GM12878 (cell line): ENCODE data around the gene DLEC1. TPM values are rescaled to one million over a fixed set of nuclear protein-coding genes. Genes with fewer than 3 reads are reported as not detected.
A peak's percentile ranks its signal among the peaks of the same experiment; 100 is the strongest.

Source experiments
- ATAC-seq: fragments of 200-7000 bp; cut with Tn5 transposase; 3 replicates; pipeline ENCODE4 v1.9.1; 2020; ENCODE audit warnings: mild to moderate bottlenecking, moderate library complexity
- BruUV-seq: library from RNA; stranded (reverse); fragments of 400-500 nt; replicated peaks from 2 replicates; lab custom pipeline; 2021; lab: Mats Ljungman, UMichigan
- CTCF ChIA-PET: fragments of 300-600 bp; sonication (Branson Sonifier 250); formaldehyde crosslinking; extraction: SDS; loops from one replicate; lab custom pipeline; 2021; ENCODE audit warnings: inconsistent platforms; lab: Yijun Ruan, JAX
- POLR2A ChIA-PET: fragments of 350-600 bp; formaldehyde crosslinking; extraction: SDS; loops from one replicate; lab custom pipeline; 2021; ENCODE audit warnings: inconsistent platforms; lab: Charles Lee
- RAD21 ChIA-PET: fragments of 300-600 bp; sonication (Branson Sonifier 250); formaldehyde crosslinking; loops from one replicate; lab custom pipeline; 2023; ENCODE audit warnings: antibody characterized with exemption; ENCODE audit not compliant: unreplicated experiment; lab: Charles Lee
- SMC1A ChIA-PET: fragments of 300-600 bp; sonication (Branson Sonifier 250); formaldehyde crosslinking; loops from one replicate; lab custom pipeline; 2023; ENCODE audit not compliant: unreplicated experiment, uncharacterized antibody; lab: Charles Lee
- DNase-seq: peaks from one replicate; pipeline ENCODE4 v3.0.0-alpha.2; 2011; ENCODE audit warnings: low read depth, low spot score
- FAIRE-seq: peaks from 3 replicates; lab custom pipeline; 2011; peaks lifted over from hg19 to GRCh38; lab: Jason Lieb, UNC
- H2AFZ ChIP-seq: 2 replicates; pipeline ENCODE4 v1.6.0; 2011; ENCODE audit warnings: low read depth, low read length, control low read depth; ENCODE audit not compliant: control insufficient read depth
- H3K27ac ChIP-seq: 2 replicates; pipeline ENCODE4 v1.5.1; 2011; ENCODE audit warnings: control low read depth; ENCODE audit not compliant: control insufficient read depth, insufficient read depth
- H3K27me3 ChIP-seq, 2 experiments: replicated peaks in 1 of 2; 2 replicates each; pipeline versions ENCODE4 v1.6.0 to v1.6.1; 2011; ENCODE audit warnings: low read length in 1 of 2; ENCODE audit not compliant: control insufficient read depth in 2 of 2, insufficient read depth in 2 of 2
- H3K36me3 ChIP-seq, 2 experiments: 2 replicates each; pipeline ENCODE4 v1.5.1; 2011; ENCODE audit warnings: low read length in 1 of 2; ENCODE audit not compliant: control insufficient read depth in 2 of 2, insufficient read depth in 2 of 2
- H3K4me1 ChIP-seq: 2 replicates; pipeline ENCODE4 v1.6.1; 2011; ENCODE audit warnings: mild to moderate bottlenecking, low read length, moderate library complexity, mixed read lengths; ENCODE audit not compliant: control insufficient read depth, insufficient read depth
- H3K4me2 ChIP-seq: 2 replicates; pipeline ENCODE4 v1.6.0; 2011; ENCODE audit warnings: control low read depth; ENCODE audit not compliant: control insufficient read depth, insufficient read depth
- H3K4me3 ChIP-seq: fragments of 200-600 bp; sonication (generic); 2 replicates; pipeline ENCODE4 v1.5.1; 2016
- H3K79me2 ChIP-seq: 2 replicates; pipeline ENCODE4 v1.6.0; 2011; ENCODE audit warnings: low read length; ENCODE audit not compliant: control insufficient read depth, insufficient read depth
- H3K9ac ChIP-seq: 2 replicates; pipeline ENCODE4 v1.8.0; 2011; ENCODE audit warnings: low read length, control low read depth, mixed read lengths; ENCODE audit not compliant: control insufficient read depth, insufficient read depth
- H3K9me3 ChIP-seq: replicated peaks from 3 replicates; pipeline ENCODE4 v1.5.1; 2011; ENCODE audit warnings: mild to moderate bottlenecking, low read length; ENCODE audit not compliant: control insufficient read depth, insufficient read depth
- H4K20me1 ChIP-seq: 2 replicates; pipeline ENCODE4 v1.6.0; 2011; ENCODE audit not compliant: control insufficient read depth, insufficient read depth
- BCL3 ChIP-seq: IDR thresholded peaks from 2 replicates; pipeline ENCODE4 v1.6.1; 2011; ENCODE audit warnings: borderline replicate concordance, low read depth, mild to moderate bottlenecking, moderate library complexity, low read length; ENCODE audit not compliant: insufficient read depth, poor library complexity, severe bottlenecking
- BHLHE40 ChIP-seq, 2 experiments: fragments of 450-650 bp in 1 of 2; IDR thresholded peaks; 2 replicates each; pipeline ENCODE4 v1.6.1; 2011 to 2017; ENCODE audit warnings: low read depth in 2 of 2, borderline replicate concordance in 1 of 2, improper control_type of control experiment in 1 of 2, low read length in 1 of 2, mild to moderate bottlenecking in 1 of 2
- JUND ChIP-seq: IDR thresholded peaks from 2 replicates; pipeline ENCODE4 v1.6.1; 2012; ENCODE audit warnings: low read depth, mild to moderate bottlenecking, low read length, improper control_type of control experiment, moderate library complexity
- MTA2 ChIP-seq: fragments of 450-650 bp; IDR thresholded peaks from 2 replicates; pipeline ENCODE4 v1.6.1; 2016; ENCODE audit warnings: low read depth, mild to moderate bottlenecking, moderate library complexity
- NFXL1 ChIP-seq: fragments of 450-650 bp; IDR thresholded peaks from 2 replicates; pipeline ENCODE4 v1.6.1; 2017; ENCODE audit warnings: antibody characterized with exemption, mild to moderate bottlenecking, borderline replicate concordance
- NR2C2 ChIP-seq: IDR thresholded peaks from 2 replicates; pipeline ENCODE4 v1.6.1; 2011; ENCODE audit warnings: borderline replicate concordance, low read depth; ENCODE audit not compliant: control insufficient read depth, insufficient read length
- NR2F1 ChIP-seq: fragments of 450-650 bp; conservative IDR thresholded peaks from 2 replicates; pipeline ENCODE4 v1.6.1; 2017; ENCODE audit warnings: mild to moderate bottlenecking
- SMARCA5 ChIP-seq: fragments of 450-650 bp; IDR thresholded peaks from 2 replicates; pipeline ENCODE4 v1.6.1; 2017; ENCODE audit warnings: mild to moderate bottlenecking
- STAT3 ChIP-seq: IDR thresholded peaks from 2 replicates; pipeline ENCODE4 v1.6.1; 2011; ENCODE audit warnings: low read depth, low read length, improper control_type of control experiment
- TARDBP ChIP-seq: IDR thresholded peaks from 2 replicates; pipeline ENCODE4 v1.6.1; 2016; ENCODE audit warnings: borderline replicate concordance
- ZBTB33 ChIP-seq: fragments of 450-650 bp; IDR thresholded peaks from 2 replicates; pipeline ENCODE4 v1.6.1; 2017; ENCODE audit warnings: mild to moderate bottlenecking
- ZNF24 ChIP-seq: fragments of 450-650 bp; IDR thresholded peaks from 2 replicates; pipeline ENCODE4 v1.6.1; 2017; ENCODE audit warnings: antibody characterized with exemption, mild to moderate bottlenecking
- WGBS: methylation state at CpG from one replicate; pipeline ENCODE4 v1.1.6; 2016; ENCODE audit warnings: low lambda C conversion rate; ENCODE audit not compliant: insufficient replicate concordance, insufficient coverage; ENCODE audit errors: missing lambda C conversion rate; 5-methylcytosine and 5-hydroxymethylcytosine counted together
- in situ Hi-C: fragments of 300-500 bp; cut with MboI; formaldehyde crosslinking; loops from 9 replicates; pipeline ENCODE4 v1.14.3; 2018; ENCODE audit warnings: mixed read lengths
- intact Hi-C: fragments of 100-400 bp; cut with micrococcal nuclease; formaldehyde crosslinking; loops from one replicate; pipeline ENCODE4 v1.14.2; 2022; ENCODE audit not compliant: unreplicated experiment
- polyA plus RNA-seq, 11 experiments: library from polyadenylated mRNA; depleted of rRNA in 4 of 11; unstranded in 6 of 11; stranded (reverse) in 5 of 11; fragments of >200 nt; fragmentation: Nextera tagmentation in 4 of 11; fragmentation: Illumina TruSeq in 1 of 11; extraction: Ambion mirVana in 4 of 11; extraction: Trizol in 1 of 11; gene quantifications; 1 replicate in 1 of 11; 2 replicates in 10 of 11; pipeline versions ENCODE4 v1.2.1 to v1.2.3, GENCODE V29; 2011 to 2016; ENCODE audit warnings: inconsistent platforms in 2 of 11, missing spikeins in 2 of 11, low read depth in 1 of 11
- total RNA-seq, 4 experiments: library from RNA; depleted of rRNA in 3 of 4; stranded (reverse); fragments of >200 nt in 3 of 4; fragmentation: Illumina TruSeq in 1 of 4; extraction: Trizol in 1 of 4; gene quantifications; 2 replicates each; pipeline versions ENCODE4 v1.2.1 to v1.2.3, GENCODE V29; 2013 to 2021
- TF ChIP-seq, protein P1 (sequence below): fragments of 450-650 bp; IDR thresholded peaks from 2 replicates; pipeline ENCODE4 v1.6.1; 2017; ENCODE audit warnings: low read depth, mild to moderate bottlenecking, moderate library complexity

The DLEC1 gene
- total and polyA plus RNA-seq, 10 of the 15 experiments (the other 5 are each of a cell fraction or from before 2014, with no cell fraction given) = 0.03 to 0.29 (median 0.07) TPM; not detected in 3

GRCh38 chr3:38004415-38005075 is 34.5 kb upstream of the DLEC1 start (continued):
- no peak for TF ChIP-seq ZNF24
- no peak for TF ChIP-seq MTA2
- TF ChIP-seq TARDBP = no peak
- no peak for TF ChIP-seq NFXL1
- no peak for TF ChIP-seq JUND
- TF ChIP-seq NR2C2 = no peak
- no peak for TF ChIP-seq ZBTB33

DNA sequence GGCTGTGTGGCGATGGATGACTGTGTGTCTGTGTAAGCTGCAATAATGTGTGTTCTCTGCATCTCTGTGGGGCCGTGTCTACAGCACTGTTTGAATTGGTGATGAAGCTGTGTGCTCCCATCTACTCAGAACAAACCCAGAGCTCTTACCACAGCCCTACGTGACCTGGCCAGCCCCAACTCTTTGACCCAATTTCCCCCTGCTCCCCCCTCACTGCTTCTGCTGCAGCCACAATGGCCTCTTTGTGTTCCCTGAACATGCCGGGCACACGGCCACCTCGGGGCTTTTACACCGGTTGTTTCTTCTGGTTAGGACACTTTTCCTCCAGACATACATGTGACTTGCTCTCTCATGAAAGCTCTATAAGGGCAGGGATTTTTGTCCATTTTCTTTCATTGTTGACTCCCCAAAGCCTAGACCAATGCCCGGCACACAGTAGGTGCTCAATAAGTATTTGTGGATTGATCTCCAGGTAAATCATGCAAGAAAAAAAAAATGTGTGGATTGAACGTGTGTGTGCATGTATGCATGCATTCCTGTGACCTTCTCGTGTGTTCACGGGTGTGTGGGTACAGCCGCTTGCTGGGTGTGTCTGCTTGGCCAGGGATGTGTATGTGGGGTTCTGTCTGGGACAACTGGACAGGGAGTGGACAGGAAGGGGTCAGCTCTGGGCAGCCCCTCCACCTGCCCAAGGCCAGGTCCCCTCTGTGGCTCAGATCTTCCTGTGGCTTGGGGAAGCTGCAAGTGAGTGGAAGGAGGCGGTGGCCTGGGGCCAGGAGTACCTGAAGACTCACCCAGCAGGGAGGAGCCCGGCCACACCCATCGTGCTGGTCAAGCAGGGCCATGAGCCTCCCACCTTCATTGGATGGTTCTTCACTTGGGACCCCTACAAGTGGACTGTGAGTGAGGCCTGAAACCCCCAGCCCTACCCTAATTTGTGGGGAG is 33.7 kb upstream of the DLEC1 start:
- Histone ChIP-seq H3K4me1 (no peaks in the 10 kb centered on the region; the same call in 1 of the 2 replicates), H3K27ac (no peak overlapping the region), H3K79me2 (no peaks in the 10 kb centered on the region), H3K36me3 (peaks cover 0 to 3% of the 10 kb centered on the region in 2 experiments; a peak in 2 of 4 replicates), H2AFZ (no peak overlapping the region), H3K9me3 (no peaks in the 10 kb centered on the region), H3K4me2 (no peak overlapping the region), H4K20me1 (no peaks in the 10 kb centered on the region), H3K9ac (no peak overlapping the region), H3K4me3 (no peak overlapping the region), H3K27me3 (no peaks in the 10 kb centered on the region)
- DNase-seq (no peak), FAIRE-seq (no peak), ATAC-seq (peak; percentile 36)
- ChIA-PET CTCF (interaction anchor here (0.8 to 1.4 kb wide), 5 partner anchors 9 to 463 kb away, joined by 3 to 5 read pairs (median 4); no protein-coding TSS in a partner anchor), SMC1A (interaction anchor here (1.0 kb wide), 1 partner anchor 128 kb away, joined by 3 read pairs; no protein-coding TSS in a partner anchor), RAD21 (interaction anchor here (0.6 to 0.8 kb wide), 2 partner anchors 27 to 80 kb away, joined by 3 read pairs; no protein-coding TSS in a partner anchor), POLR2A (no interaction called here)
- intact Hi-C loops (no loop called here), in situ Hi-C loops (no loop called here)
- 90% methylated on average over 15 of the region's 15 CpGs for WGBS
- BruUV-seq = no TSS peak
- TF ChIP-seq SMARCA5 = no peak
- TF ChIP-seq NR2F1 = peak; percentile 72
- peak; percentile 4 for TF ChIP-seq BCL3
- no peak for TF ChIP-seq STAT3
- peak in 1 of 2 experiments; percentile 40; a peak in 2 of 4 replicates for TF ChIP-seq BHLHE40 (IDR thresholded peaks at IDR 0.05; ENCODE audit: borderline replicate concordance in 1 of 2, low read depth in 2 of 2, low read length in 1 of 2)
- TF ChIP-seq, protein P1, sequence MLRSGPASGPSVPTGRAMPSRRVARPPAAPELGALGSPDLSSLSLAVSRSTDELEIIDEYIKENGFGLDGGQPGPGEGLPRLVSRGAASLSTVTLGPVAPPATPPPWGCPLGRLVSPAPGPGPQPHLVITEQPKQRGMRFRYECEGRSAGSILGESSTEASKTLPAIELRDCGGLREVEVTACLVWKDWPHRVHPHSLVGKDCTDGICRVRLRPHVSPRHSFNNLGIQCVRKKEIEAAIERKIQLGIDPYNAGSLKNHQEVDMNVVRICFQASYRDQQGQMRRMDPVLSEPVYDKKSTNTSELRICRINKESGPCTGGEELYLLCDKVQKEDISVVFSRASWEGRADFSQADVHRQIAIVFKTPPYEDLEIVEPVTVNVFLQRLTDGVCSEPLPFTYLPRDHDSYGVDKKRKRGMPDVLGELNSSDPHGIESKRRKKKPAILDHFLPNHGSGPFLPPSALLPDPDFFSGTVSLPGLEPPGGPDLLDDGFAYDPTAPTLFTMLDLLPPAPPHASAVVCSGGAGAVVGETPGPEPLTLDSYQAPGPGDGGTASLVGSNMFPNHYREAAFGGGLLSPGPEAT = 0 out of 2 replicates have a peak, but pooled peaks have one; percentile 31
